HepG2 (cell line): ENCODE measurements around the gene AGRN. TPM values are rescaled to one million over a fixed set of nuclear protein-coding genes. Genes with fewer than 3 reads are reported as not detected.

Experiments
- CREBL2 ChIP-seq: sonication (generic); formaldehyde crosslinking; IDR thresholded peaks from 2 replicates; pipeline ENCODE4 v1.8.1; 2023; ENCODE audit warnings: missing genetic modification reagents, mild to moderate bottlenecking, borderline replicate concordance
- FOXC1 ChIP-seq: sonication (generic); formaldehyde crosslinking; IDR thresholded peaks from 2 replicates; pipeline ENCODE4 v1.8.0; 2022; ENCODE audit warnings: mild to moderate bottlenecking, missing genetic modification reagents, borderline replicate concordance
- FOXJ3 ChIP-seq: sonication (generic); formaldehyde crosslinking; IDR thresholded peaks from 2 replicates; pipeline ENCODE4 v1.4.0; 2020; ENCODE audit warnings: missing genetic modification reagents, mild to moderate bottlenecking, borderline replicate concordance
- HDAC1 ChIP-seq: sonication (generic); formaldehyde crosslinking; IDR thresholded peaks from 2 replicates; pipeline ENCODE4 v1.5.1; 2020; ENCODE audit warnings: mild to moderate bottlenecking, missing genetic modification reagents
- IRF9 ChIP-seq: sonication (generic); formaldehyde crosslinking; IDR thresholded peaks from 2 replicates; pipeline ENCODE4 v1.8.0; 2022; ENCODE audit warnings: missing genetic modification reagents, mild to moderate bottlenecking, borderline replicate concordance
- KDM2A ChIP-seq: sonication (generic); formaldehyde crosslinking; IDR thresholded peaks from 2 replicates; pipeline ENCODE4 v1.4.0; 2020; ENCODE audit warnings: low read depth, missing genetic modification reagents, borderline replicate concordance
- LCORL ChIP-seq, 2 experiments: fragments of 450-650 bp in 1 of 2; sonication (generic) in 1 of 2; formaldehyde crosslinking in 1 of 2; IDR thresholded peaks; 2 replicates each; pipeline versions ENCODE4 v1.5.0 to v1.6.1; 2017 to 2020; ENCODE audit warnings: antibody characterized with exemption in 1 of 2, missing genetic modification reagents in 1 of 2
- NR2F6 ChIP-seq, 2 experiments: IDR thresholded peaks; 2 replicates each; pipeline ENCODE4 v1.6.1; 2016; ENCODE audit warnings: antibody characterized with exemption in 1 of 2, mild to moderate bottlenecking in 1 of 2
- NRL ChIP-seq: sonication (generic); formaldehyde crosslinking; IDR thresholded peaks from 2 replicates; pipeline ENCODE4 v1.5.0; 2020; ENCODE audit warnings: missing genetic modification reagents, mild to moderate bottlenecking, moderate library complexity, borderline replicate concordance
- TEAD3 ChIP-seq: optimal IDR thresholded peaks from 2 replicates; pipeline ENCODE3; 2016; ENCODE audit warnings: borderline replicate concordance
- TGIF2 ChIP-seq: IDR thresholded peaks from 2 replicates; pipeline ENCODE4 v1.6.1; 2016; ENCODE audit warnings: control low read depth, missing compliant biosample characterization
- ZNF468 ChIP-seq: sonication (generic); formaldehyde crosslinking; IDR thresholded peaks from 2 replicates; pipeline ENCODE4 v1.8.0; 2022; ENCODE audit warnings: mild to moderate bottlenecking, moderate library complexity, missing genetic modification reagents
- ZNF780A ChIP-seq: sonication (generic); formaldehyde crosslinking; IDR thresholded peaks from 2 replicates; pipeline ENCODE4 v1.8.0; 2022; ENCODE audit warnings: mild to moderate bottlenecking, missing genetic modification reagents, moderate library complexity
- polyA plus RNA-seq, 8 experiments: library from polyadenylated mRNA; depleted of rRNA in 3 of 8; stranded (reverse) in 7 of 8; unstranded in 1 of 8; fragments of >200 nt; fragmentation: Illumina TruSeq in 4 of 8; extraction: Trizol in 4 of 8; gene quantifications; 2 replicates each; pipeline versions ENCODE4 v1.2.1 to v1.2.3, GENCODE V29; 2011 to 2016; ENCODE audit warnings: low read depth in 4 of 8, missing spikeins in 1 of 8, mixed read lengths in 1 of 8; ENCODE audit not compliant: insufficient read depth in 1 of 8
- total RNA-seq, 5 experiments: library from RNA; depleted of rRNA; stranded (reverse); fragments of >200 nt; fragmentation: Illumina TruSeq; extraction: Trizol; gene quantifications; 2 replicates each; pipeline ENCODE4 v1.2.3, GENCODE V29; 2016; ENCODE audit warnings: low read depth in 1 of 5
- TF ChIP-seq, protein P1 (sequence below): sonication (generic); formaldehyde crosslinking; IDR thresholded peaks from 2 replicates; pipeline ENCODE4 v1.5.1; 2020; ENCODE audit warnings: mild to moderate bottlenecking, missing genetic modification reagents, moderate library complexity
- TF ChIP-seq, protein P2 (sequence below): sonication (generic); formaldehyde crosslinking; IDR thresholded peaks from 2 replicates; pipeline ENCODE4 v1.5.1; 2020; ENCODE audit warnings: mild to moderate bottlenecking, missing genetic modification reagents
- TF ChIP-seq, protein P3 (sequence below): sonication (generic); formaldehyde crosslinking; IDR thresholded peaks from 2 replicates; pipeline ENCODE4 v1.5.1; 2020; ENCODE audit warnings: mild to moderate bottlenecking, moderate library complexity, missing genetic modification reagents

Gene AGRN
- total and polyA plus RNA-seq, 2 of the 13 experiments (the other 11 are each of a cell fraction or from before 2014, with no cell fraction given) = 29.8 to 65.2 TPM

DNA sequence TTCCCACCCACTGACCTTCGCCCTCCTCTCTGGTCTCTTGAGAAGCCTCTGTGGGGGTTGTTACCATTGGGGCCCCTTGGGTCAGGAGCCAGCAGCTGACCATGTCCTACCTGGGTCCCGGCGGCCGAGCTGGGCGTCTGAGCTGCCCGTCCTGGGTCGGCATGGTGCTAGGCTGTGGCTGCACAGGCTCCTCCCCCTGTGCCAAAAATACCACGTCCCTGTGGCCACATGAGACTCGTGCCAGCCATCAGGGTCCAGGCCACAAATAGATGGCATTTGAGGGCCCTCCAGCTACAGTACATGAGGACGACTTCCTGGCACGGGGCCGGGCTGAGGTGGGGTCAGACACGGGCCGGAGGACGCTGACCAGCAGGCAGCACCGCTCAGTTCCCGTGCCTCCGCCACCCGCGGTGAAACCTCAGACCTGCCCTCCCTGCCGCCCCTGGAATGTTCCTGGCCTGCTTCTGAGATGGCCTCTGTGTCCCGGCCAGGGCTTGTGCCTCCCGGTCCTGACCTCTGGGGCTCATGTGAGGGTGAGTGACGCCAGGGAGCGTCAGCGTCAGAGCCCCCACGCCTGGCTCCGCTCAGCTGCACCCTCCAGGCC, 37.9 kb upstream of the AGRN start, which contains the start of gene PERM1 (continued):
- TF ChIP-seq, protein P1, sequence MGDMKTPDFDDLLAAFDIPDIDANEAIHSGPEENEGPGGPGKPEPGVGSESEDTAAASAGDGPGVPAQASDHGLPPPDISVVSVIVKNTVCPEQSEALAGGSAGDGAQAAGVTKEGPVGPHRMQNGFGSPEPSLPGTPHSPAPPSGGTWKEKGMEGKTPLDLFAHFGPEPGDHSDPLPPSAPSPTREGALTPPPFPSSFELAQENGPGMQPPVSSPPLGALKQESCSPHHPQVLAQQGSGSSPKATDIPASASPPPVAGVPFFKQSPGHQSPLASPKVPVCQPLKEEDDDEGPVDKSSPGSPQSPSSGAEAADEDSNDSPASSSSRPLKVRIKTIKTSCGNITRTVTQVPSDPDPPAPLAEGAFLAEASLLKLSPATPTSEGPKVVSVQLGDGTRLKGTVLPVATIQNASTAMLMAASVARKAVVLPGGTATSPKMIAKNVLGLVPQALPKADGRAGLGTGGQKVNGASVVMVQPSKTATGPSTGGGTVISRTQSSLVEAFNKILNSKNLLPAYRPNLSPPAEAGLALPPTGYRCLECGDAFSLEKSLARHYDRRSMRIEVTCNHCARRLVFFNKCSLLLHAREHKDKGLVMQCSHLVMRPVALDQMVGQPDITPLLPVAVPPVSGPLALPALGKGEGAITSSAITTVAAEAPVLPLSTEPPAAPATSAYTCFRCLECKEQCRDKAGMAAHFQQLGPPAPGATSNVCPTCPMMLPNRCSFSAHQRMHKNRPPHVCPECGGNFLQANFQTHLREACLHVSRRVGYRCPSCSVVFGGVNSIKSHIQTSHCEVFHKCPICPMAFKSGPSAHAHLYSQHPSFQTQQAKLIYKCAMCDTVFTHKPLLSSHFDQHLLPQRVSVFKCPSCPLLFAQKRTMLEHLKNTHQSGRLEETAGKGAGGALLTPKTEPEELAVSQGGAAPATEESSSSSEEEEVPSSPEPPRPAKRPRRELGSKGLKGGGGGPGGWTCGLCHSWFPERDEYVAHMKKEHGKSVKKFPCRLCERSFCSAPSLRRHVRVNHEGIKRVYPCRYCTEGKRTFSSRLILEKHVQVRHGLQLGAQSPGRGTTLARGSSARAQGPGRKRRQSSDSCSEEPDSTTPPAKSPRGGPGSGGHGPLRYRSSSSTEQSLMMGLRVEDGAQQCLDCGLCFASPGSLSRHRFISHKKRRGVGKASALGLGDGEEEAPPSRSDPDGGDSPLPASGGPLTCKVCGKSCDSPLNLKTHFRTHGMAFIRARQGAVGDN = peak; percentile 60; the same call in 1 of the 2 replicates
- 0 out of 2 replicates have a peak, but pooled peaks have one; percentile 52 for TF ChIP-seq IRF9 (CRISPR knock-in tag)
- TF ChIP-seq NRL = peak; percentile 50; the same call in 1 of the 2 replicates
- no peak for TF ChIP-seq FOXJ3
- TF ChIP-seq, protein P2, sequence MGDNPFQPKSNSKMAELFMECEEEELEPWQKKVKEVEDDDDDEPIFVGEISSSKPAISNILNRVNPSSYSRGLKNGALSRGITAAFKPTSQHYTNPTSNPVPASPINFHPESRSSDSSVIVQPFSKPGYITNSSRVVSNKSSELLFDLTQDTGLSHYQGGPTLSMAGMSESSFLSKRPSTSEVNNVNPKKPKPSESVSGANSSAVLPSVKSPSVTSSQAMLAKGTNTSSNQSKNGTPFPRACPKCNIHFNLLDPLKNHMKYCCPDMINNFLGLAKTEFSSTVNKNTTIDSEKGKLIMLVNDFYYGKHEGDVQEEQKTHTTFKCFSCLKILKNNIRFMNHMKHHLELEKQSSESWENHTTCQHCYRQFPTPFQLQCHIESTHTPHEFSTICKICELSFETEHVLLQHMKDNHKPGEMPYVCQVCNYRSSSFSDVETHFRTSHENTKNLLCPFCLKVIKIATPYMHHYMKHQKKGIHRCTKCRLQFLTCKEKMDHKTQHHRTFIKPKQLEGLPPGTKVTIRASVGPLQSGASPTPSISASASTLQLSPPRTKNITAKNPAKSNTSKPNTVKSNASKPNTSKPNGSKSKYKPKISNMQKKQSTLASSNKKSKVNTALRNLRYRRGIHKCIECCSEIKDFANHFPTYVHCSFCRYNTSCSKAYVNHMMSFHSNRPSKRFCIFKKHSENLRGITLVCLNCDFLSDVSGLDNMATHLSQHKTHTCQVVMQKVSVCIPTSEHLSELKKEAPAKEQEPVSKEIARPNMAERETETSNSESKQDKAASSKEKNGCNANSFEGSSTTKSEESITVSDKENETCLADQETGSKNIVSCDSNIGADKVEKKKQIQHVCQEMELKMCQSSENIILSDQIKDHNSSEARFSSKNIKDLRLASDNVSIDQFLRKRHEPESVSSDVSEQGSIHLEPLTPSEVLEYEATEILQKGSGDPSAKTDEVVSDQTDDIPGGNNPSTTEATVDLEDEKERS = no peak
- TF ChIP-seq, protein P3, sequence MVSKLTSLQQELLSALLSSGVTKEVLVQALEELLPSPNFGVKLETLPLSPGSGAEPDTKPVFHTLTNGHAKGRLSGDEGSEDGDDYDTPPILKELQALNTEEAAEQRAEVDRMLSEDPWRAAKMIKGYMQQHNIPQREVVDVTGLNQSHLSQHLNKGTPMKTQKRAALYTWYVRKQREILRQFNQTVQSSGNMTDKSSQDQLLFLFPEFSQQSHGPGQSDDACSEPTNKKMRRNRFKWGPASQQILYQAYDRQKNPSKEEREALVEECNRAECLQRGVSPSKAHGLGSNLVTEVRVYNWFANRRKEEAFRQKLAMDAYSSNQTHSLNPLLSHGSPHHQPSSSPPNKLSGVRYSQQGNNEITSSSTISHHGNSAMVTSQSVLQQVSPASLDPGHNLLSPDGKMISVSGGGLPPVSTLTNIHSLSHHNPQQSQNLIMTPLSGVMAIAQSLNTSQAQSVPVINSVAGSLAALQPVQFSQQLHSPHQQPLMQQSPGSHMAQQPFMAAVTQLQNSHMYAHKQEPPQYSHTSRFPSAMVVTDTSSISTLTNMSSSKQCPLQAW (CRISPR knock-in tag) = peak; percentile 37; the same call in 1 of the 2 replicates
- no peak for TF ChIP-seq TGIF2 (CRISPR knock-in tag)
- 0 out of 2 replicates have a peak, but pooled peaks have one; percentile 6 for TF ChIP-seq ZNF468 (CRISPR knock-in tag)
- TF ChIP-seq ZNF780A (CRISPR knock-in tag) = no peak
- peak; percentile 20; the same call in 1 of the 2 replicates for TF ChIP-seq KDM2A (CRISPR knock-in tag)
- TF ChIP-seq CREBL2 (CRISPR knock-in tag) = peak; percentile 49; the same call in 1 of the 2 replicates
- TF ChIP-seq FOXC1 (CRISPR knock-in tag) = peak; percentile 63; the same call in 1 of the 2 replicates
- TF ChIP-seq TEAD3 (CRISPR knock-in tag) = peak; percentile 79
- TF ChIP-seq HDAC1 (CRISPR knock-in tag) = peak; percentile 39; the same call in 1 of the 2 replicates
- no peak for TF ChIP-seq NR2F6 (IDR thresholded peaks at IDR 0.05)
- peak; percentile 31; the same call in 1 of the 2 replicates for TF ChIP-seq NR2F6 (CRISPR knock-in tag; IDR thresholded peaks at IDR 0.05)
- TF ChIP-seq LCORL (IDR thresholded peaks at IDR 0.05) = no peak
- TF ChIP-seq LCORL (CRISPR knock-in tag; IDR thresholded peaks at IDR 0.05) = peak; percentile 66; the same call in 1 of the 2 replicates
